ENCODE data around the gene MARS1.

Gene MARS1

DNA sequence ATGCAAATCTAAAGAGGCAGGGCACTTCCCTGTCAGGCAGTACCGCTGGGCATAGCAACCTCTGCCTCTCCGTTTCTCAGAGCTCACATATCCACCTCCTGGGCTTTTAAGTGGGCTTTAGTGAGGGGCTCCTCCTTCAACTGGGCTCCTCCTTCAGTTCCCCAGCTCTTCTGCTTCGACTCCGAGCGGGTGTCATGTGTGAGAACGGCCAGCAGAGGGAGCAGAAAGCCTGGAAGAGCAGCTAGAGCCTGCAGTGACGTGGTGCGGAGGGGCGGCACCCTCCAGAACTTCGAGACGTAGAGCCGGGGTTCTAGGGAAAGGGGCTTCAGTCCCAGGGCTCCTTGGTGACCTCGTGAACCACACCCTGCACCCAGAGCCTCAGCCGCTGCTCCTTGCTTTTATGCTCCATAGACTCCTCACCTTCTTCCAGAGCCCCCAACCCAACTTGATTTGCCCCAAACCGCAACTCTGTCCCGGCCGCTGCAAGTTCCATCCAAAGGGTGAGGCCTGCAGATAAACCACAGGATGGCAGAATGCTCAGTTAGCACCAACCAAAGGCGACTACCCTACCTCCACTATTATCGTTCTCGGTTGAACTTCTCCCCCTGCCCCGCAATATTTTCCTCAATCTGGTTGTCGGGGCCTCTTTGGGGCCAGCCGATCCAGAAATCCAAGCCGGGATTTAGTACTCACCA is 28.7 kb upstream of the MARS1 start:
- DNase-seq, result peak; percentile 97 to 98

DNA sequence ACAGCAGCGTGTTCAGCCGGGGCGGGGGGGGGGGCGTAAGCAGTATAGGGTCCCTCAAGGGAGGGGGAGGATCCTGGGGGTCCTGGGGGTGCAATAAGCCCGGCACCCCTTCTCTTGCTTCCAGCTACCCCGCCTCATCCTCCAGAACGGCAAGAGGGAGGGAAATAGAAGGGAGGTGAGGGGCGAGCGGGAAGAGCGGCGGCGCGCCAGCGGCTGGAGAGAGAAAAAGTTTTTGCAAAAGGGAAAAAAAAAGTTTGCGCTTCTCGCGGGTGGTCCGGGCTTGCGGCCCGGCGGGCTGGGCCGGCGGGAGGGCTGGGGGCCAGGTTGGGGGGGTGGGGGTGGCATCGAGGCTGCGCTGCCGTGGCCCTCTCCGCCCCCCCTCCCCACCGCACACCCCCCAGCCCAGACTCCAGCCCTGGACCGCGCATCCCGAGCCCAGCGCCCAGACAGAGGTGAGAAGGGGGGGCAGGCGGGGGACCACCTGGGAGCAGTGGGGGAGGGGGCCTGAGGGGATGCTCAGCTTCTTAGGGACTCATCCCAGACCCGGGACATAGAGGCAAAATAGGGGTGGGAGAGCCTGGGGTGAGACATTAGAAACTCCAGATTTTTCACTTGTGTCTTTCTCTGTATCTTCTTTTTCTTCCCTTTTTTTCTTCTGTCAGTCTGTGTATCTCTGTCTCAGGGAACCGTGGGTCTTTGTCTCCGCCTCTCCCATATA is 28.0 kb upstream of the MARS1 start, which contains the start of gene GLI1:
GLI1 (plus strand) TSS at position 36 of the 718 bp plus-strand sequence. CDS start 3,907 bp downstream, outside the sequence.
- no peak for DNase-seq

DNA sequence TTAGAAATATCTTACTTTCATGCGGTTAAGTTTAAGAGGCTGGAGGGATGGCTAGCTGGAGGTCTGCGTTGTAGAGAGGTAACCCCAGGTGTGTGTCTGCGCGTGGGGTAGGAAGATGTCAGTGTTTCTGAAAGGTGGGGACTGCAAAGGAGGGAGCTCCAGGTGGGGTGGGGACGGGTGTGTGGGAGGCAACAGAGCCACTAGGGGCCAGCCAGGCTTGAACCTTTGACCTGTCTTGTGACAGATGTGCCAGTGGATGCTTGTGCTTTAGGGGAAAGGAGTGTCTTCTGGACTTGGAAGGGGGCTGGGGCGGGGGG is 27.4 kb upstream of the MARS1 start:
- no peak for DNase-seq

DNA sequence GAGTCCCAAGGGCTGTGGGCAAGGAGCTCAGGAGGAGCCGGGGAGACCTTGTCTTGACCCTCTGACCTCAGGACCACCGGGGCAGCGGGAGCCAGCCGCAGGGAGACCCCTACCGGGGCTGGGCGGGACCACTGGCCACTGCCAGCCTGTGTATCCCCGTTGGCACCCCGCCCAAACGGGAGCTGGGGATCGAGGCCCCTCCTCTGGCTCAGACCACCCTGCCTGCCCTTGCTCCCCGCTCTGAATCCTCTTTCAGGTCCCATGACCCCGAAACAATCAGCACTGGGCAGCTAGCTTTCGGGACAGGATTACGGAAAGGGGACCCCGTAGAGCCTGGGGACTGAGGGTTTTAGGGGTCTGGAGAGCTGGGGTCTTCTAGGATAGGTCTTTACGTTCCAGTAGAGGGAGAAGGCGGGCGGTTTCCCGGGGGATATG is 27.0 kb upstream of the MARS1 start:
- no peak for DNase-seq

DNA sequence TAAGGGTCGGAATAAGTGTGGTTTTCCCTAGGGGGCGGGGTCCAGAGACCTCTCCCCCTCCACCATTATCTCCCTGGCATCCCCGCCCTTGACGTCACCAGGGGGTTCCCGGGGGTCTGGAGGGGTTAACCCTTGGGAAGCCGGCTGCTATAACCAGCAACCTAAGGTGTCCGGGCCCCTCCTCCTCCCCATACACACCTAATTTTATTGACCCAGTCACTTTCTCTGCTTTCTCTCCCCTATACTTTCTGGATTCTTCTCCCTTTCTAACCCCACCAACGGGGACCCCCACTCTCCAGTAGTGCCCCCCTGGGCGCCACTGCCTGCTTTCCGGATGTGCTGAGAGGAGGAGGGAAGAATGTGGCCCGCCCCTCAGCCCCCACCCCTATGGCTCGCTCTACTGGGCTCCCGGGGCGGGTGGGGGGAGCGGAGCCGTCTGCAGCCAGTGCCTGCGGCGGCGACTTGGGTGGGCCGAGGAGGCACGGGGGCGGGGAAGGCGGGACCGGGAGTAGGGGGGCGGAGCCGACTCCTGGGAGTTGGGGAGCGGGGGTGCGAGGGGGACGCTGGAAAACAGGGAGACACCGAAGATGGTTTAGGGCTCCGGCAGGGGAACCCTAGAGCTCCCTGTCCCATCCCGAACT is 26.5 kb upstream of the MARS1 start:
- peak; percentile 38 to 39 for DNase-seq

DNA sequence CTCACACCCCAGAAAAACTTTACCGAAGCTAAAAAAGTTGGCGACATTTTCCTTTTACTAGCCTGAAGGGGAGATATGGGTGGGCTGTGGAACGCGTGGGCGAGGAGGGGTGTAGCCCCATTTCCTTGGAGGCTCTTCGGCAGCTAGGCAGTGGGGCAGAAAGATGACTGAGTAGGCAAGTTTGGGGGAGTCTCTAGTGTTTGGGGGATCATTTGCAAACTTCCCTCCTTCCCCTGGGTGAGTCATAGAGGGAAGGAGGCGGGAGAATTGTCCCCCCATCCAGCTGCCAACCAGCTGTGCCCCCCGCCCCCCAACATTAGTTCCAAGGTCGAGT is 26.0 kb upstream of the MARS1 start:
- DNase-seq, result no peak

DNA sequence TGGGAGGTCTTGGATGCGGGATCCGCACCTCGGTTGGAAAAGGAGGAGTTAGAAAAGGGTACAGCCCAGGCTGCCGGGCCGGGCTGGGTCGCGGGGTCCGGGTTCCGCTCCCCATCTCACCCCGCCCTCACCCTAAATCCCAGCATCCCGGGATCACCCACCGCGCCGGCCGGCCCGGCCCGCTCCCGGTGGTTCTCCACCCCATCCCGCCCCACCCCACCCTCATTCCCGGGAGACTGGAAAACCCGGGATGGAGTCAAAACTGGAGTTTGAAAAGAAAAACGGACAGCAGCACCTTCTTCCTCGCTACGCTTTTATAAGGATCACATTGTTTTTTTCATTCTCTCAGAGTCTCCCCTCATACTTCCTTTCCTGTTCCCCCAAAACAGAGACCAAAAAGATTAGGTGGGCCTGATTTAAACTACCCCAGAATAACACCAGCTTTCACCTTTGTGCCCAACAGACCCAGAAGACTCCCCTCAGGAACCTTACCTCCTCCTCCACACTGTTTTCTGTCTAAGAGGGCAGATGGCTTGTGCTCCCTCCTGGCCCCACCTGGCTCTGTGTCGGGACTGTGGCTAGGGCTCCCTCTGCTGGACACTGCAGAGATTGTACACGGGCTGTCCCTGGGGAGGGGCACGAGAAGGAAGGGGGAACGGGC is 25.5 kb upstream of the MARS1 start:
- DNase-seq, result peak; percentile 92 to 94

DNA sequence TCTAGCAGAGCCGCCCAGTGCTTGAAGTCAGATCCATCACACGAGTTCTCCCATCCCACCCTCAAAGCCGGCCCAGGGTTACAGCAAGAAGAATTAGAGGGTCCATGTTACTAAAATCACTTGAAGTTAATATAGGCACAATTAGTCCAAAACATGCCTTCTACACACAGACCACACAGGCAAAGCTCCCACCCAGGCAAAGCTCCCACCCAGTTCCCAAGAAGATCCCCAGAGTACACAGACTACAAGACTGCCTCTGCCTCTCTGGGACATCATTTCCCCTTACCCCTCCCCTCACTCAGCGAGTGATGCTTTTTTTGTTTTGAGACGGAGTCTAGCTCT is 25.0 kb upstream of the MARS1 start:
- DNase-seq, result no peak

DNA sequence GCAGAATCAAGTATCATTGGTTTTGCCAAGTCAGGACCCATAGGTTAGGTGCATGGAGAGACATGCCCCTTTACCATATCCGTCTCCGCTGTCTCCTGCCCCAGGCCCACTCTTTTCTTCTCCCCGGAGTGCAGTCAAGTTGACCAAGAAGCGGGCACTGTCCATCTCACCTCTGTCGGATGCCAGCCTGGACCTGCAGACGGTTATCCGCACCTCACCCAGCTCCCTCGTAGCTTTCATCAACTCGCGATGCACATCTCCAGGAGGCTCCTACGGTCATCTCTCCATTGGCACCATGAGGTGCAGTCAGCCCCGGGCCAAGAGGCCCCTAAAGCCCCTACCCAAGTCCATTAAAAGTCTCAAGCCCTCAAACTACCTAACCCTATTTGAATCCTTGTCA is 23.3 kb upstream of the MARS1 start:
- no peak for DNase-seq

DNA sequence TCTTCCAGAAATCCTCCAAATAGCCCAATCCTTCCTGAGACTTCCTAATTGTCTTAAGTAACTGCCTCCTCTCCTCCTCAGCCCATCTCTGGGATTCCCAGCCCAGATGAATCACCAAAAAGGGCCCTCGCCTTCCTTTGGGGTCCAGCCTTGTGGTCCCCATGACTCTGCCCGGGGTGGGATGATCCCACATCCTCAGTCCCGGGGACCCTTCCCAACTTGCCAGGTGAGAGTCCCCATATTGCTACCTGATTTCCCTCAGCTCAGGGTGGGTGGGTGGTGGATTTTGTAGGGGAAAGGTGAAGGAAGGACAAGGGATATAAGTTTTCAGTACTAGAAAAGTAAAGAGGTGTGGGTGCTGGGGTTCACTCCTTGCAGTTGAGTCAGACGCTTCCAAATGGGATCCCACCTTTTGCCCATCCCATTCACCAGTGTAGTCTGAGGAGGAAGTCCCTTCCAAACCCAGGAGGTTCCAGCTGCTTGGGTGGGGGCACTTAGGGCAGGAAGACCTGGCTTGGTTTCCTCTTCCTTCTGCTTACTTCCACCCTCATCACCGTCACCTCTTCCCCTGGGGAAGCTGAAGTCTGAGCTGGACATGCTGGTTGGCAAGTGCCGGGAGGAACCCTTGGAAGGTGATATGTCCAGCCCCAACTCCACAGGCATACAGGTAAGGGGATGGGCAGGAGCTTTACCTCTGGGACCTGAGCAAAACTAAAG is 22.7 kb upstream of the MARS1 start:
- no peak for DNase-seq

DNA sequence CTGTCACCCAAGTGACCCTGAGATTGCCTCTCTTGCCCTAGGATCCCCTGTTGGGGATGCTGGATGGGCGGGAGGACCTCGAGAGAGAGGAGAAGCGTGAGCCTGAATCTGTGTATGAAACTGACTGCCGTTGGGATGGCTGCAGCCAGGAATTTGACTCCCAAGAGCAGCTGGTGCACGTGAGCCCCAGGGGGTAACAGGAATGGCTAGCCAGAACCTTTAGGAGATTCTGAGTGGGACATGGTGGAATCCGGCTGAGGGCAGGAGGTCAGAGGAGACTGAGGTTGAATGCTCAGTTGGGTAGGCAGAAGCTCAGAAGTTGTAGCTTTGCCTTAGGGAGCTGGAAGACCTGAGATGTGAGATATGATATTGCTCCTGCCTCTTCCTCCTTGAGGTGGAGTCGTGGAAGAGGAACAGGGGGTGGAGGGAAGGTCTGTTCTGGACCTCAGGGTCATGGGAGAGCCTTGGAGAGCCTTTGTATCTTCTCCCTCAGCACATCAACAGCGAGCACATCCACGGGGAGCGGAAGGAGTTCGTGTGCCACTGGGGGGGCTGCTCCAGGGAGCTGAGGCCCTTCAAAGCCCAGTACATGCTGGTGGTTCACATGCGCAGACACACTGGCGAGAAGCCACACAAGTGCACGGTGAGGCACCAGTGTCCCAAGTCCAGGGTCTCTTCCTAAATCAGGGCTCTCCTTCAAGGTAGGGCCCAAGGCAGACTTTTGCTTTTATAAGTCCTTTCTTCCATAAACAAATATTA is 21.9 kb upstream of the MARS1 start:
- no peak for DNase-seq

DNA sequence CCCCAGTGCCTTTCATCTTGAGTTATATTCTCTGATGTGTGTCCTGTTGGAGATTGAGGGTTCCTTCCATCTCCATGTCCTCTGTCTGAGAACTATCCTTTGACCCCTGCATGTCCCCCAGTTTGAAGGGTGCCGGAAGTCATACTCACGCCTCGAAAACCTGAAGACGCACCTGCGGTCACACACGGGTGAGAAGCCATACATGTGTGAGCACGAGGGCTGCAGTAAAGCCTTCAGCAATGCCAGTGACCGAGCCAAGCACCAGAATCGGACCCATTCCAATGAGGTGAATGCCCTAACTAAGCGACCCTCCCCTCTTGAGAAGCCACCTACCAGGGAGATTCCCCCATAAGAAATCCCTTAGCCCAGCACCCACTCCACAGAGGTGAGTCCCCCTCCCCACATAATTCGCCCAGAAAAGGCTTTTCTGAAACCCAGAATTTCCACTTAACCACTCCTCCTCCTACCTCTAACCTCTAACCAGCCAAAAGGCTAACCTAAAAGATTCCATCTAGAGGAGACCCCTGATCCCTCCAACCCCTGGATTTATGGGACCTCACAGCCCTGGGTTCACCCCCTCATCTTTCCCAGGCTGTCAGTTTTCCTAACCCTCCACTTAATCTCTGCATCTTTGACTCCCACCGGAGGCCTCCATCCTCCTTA is 20.5 kb upstream of the MARS1 start:
- no peak for DNase-seq

DNA sequence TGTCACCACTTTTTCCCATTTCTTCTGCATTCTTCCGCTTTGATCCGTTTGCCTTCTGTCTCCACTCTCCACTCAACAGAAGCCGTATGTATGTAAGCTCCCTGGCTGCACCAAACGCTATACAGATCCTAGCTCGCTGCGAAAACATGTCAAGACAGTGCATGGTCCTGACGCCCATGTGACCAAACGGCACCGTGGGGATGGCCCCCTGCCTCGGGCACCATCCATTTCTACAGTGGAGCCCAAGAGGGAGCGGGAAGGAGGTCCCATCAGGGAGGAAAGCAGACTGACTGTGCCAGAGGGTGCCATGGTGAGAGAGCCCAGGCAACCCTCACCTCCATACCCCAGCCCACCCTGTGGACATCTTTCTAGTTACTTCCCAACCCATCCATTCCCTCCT is 20.0 kb upstream of the MARS1 start:
- DNase-seq, result no peak

DNA sequence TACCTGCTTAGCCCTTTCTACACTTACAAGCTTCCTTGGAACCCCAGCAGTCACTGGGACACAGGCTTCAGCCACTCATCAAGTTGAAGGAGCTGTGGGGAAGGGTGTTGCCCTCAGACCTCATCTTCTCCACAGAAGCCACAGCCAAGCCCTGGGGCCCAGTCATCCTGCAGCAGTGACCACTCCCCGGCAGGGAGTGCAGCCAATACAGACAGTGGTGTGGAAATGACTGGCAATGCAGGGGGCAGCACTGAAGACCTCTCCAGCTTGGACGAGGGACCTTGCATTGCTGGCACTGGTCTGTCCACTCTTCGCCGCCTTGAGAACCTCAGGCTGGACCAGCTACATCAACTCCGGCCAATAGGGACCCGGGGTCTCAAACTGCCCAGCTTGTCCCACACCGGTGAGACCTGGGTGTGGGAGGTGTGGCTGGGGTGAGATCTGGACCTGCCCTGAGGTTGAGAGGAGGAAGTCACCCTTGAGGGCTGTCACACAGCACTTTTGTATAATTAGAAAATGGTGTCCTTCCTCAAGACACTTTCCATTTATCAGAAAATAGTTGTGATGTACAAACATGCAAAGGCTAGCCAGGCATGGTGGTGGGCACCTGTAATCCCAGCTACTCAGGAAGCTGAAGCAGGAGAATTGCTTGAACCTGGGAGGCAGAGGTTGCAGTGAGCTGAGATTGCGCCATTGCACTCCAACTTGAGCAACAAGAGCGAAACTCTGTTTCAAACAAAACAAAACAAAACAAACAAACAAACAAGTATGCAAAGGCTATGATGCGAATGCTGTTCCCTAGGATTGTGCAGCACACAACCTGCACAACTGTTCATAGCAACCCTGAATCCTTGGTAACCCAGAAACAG is 18.3 kb upstream of the MARS1 start:
- no peak for DNase-seq

DNA sequence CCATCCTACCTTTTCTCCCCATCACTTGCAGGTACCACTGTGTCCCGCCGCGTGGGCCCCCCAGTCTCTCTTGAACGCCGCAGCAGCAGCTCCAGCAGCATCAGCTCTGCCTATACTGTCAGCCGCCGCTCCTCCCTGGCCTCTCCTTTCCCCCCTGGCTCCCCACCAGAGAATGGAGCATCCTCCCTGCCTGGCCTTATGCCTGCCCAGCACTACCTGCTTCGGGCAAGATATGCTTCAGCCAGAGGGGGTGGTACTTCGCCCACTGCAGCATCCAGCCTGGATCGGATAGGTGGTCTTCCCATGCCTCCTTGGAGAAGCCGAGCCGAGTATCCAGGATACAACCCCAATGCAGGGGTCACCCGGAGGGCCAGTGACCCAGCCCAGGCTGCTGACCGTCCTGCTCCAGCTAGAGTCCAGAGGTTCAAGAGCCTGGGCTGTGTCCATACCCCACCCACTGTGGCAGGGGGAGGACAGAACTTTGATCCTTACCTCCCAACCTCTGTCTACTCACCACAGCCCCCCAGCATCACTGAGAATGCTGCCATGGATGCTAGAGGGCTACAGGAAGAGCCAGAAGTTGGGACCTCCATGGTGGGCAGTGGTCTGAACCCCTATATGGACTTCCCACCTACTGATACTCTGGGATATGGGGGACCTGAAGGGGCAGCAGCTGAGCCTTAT is 17.4 kb upstream of the MARS1 start:
- no peak for DNase-seq

DNA sequence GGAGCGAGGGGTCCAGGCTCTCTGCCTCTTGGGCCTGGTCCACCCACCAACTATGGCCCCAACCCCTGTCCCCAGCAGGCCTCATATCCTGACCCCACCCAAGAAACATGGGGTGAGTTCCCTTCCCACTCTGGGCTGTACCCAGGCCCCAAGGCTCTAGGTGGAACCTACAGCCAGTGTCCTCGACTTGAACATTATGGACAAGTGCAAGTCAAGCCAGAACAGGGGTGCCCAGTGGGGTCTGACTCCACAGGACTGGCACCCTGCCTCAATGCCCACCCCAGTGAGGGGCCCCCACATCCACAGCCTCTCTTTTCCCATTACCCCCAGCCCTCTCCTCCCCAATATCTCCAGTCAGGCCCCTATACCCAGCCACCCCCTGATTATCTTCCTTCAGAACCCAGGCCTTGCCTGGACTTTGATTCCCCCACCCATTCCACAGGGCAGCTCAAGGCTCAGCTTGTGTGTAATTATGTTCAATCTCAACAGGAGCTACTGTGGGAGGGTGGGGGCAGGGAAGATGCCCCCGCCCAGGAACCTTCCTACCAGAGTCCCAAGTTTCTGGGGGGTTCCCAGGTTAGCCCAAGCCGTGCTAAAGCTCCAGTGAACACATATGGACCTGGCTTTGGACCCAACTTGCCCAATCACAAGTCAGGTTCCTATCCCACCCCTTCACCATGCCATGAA is 16.8 kb upstream of the MARS1 start:
- no peak for DNase-seq

DNA sequence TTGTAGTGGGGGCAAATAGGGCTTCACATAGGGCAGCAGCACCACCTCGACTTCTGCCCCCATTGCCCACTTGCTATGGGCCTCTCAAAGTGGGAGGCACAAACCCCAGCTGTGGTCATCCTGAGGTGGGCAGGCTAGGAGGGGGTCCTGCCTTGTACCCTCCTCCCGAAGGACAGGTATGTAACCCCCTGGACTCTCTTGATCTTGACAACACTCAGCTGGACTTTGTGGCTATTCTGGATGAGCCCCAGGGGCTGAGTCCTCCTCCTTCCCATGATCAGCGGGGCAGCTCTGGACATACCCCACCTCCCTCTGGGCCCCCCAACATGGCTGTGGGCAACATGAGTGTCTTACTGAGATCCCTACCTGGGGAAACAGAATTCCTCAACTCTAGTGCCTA is 16.2 kb upstream of the MARS1 start:
- no peak for DNase-seq

DNA sequence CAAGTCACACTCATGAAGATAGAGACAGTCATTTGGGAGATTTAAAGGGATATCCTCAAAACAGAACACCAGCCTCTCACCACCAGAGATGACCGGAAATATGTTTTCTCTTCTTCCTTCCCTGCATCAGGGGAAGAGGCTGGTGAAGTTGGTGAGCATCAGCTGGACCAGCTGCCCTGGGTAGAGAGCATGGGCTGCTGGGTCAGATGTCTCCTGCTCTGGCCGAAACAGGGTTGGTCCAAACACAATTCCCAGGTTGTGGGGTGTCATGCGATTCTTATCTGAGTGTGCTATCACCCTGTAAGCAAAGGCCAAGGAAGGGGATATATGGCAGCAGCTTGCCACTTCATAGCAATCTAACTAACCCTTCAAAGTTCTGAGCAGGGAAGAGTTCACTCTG is 15.5 kb upstream of the MARS1 start:
- DNase-seq, result no peak

DNA sequence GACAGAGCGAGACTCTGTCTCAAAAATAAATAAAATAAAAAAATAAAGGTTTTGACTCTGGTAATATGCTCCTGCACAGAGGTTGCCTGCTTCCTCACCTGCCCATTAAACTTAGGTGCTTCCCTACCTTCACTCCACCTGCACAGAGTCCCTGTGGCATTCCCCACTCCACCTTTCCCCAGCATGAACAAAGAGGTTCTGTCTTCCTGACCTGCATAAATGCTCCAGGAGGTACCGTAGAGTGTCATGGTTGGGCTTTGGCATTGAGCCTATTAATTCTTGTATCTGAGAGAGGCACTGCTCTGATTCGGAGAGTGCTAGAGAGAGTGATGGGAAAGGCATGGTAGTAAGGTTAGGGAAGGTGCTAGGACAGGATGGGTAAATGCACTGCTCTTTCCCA is 14.5 kb upstream of the MARS1 start:
- no peak for DNase-seq

DNA sequence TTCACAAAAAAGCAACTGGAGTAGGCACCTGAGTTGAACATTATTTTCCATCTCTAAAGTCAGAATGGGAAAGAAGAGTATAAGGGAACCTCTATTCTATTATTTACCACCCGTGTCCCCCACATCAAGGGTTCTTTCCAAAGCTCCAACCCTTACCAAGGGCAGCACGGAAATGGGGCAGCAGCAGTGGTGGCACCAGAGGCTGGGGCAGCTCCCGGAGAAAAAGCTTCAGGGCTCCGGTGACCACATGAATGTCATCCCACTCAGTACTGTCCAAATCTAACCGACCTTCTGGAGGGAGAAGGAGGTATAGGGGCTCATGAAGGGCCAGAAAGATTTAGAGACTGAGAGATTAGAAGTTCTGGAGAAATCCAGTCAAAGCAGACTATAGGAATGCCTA is 14.0 kb upstream of the MARS1 start:
- no peak for DNase-seq

Data from activated CD4-positive, alpha-beta T cell treated with anti-CD3 and anti-CD28 coated beads, Interleukin-2, amount 50 U/mL, for 48 hours (primary cell).